ENCODE measurements around the gene METTL1.

METTL1 gene

DNA sequence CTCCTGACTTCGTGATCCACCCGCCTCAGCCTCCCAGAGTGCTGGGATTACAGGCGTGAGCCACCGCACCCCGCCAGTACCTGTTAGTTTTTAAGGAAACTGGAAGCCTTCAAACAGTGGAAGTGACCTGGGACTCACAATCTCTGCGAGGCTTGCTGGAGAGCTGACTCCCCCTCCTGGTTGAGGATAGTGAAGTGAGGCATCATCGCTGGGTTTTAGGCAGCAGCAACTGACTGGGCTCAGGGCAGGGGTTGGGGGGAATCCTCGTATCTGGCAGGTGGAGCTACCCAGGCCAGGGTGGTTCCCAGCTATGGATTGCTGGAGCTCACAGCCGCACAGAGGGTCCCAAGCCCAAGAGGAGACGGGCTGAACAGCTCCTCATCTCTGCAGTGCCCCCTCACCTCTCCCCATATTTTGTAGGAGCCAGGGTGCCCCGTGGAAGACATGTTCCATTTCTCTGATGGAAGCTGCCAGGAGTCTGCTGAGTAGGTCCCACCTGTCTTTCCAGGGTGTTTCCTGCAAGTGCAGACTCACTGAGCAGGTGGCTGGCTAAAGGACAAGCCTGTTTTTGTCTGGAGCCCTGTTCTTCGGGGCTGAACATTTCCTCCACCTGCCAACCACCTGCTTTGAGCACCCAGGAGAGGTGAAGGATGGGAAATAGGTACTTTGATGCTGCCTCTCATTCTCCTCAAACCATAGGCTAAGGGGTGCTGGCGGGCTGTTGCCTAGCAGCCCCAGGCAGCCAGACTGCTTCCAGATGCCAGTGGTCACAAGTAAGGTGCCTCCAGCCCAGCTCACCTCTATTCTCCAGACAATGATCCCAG is 43.5 kb upstream of the METTL1 start:
- H2AFZ ChIP-seq (ENCODE audit: low read length): no peak overlapping the region

DNA sequence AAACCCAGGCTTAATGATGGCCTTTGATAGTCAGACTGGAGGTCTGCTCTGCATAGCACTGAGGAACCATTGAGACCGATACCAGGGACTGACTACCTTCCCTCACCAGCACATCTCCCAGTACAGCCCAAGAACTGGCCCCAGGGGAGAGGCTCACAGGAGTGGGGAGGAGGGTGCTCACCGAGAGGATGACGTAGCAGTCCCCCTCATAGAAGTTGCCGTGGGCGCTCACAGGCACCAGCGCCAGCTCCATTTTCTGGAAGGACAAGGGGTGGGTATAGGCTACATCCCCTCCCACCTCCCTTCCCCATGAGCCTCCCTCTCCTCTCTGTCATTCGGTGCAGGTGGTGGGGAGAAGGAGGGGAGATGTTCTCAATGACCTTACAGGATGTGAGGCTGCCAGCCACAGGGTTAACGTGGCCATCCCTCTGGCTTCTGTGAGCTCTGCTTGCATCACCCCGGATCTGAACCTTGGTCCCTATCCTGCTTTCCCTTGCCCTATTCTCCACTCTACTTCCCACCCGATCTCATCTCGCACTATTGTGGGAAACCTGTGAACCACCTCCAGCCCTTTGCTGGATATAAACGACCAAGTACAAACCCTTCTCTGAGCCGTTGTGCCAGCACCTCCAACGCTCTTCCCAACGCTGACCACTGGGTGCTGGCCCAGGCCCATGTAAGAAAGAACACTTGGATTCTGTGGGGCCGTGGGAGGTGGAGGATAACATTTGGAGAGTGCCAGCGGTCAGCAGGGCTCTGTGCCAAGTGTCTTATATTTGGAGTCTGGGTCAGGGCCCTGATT is 42.3 kb upstream of the METTL1 start:
- Histone ChIP-seq H3K4me3 (ENCODE audit: low read length, poor library complexity, severe bottlenecking) (no peak overlapping the region), H4K20me1 (ENCODE audit: insufficient read depth, low read length, poor library complexity, severe bottlenecking) (no peaks in the 10 kb centered on the region), H3K4me1 (ENCODE audit: insufficient read depth, low read length, poor library complexity, severe bottlenecking) (no peaks in the 10 kb centered on the region), H3F3A (ENCODE audit: low read depth) (no peaks in the 10 kb centered on the region), H3K9me2 (replicated peaks; ENCODE audit: low read depth, low read length) (no peaks in the 10 kb centered on the region), H3K36me3 (ENCODE audit: insufficient read depth, low read length) (no peaks in the 10 kb centered on the region), H3K27me3 (ENCODE audit: insufficient read depth, low read length, poor library complexity, severe bottlenecking) (no peaks in the 10 kb centered on the region), H3K79me2 (ENCODE audit: insufficient read depth, low read length) (no peaks in the 10 kb centered on the region), H3K4me2 (ENCODE audit: low read depth, low read length, poor library complexity, severe bottlenecking) (no peak overlapping the region), H2AFZ (ENCODE audit: low read length) (no peak overlapping the region), H3K9me3 (ENCODE audit: insufficient read depth, low read depth, low read length) (no peaks in the 10 kb centered on the region), H3K9ac (ENCODE audit: low read depth, low read length, poor library complexity, severe bottlenecking) (no peak overlapping the region)
- TF ChIP-seq EZH2phosphoT487 (IDR thresholded peaks at IDR 0.05; ENCODE audit: borderline replicate concordance): no peak
- TF ChIP-seq, protein P1, sequence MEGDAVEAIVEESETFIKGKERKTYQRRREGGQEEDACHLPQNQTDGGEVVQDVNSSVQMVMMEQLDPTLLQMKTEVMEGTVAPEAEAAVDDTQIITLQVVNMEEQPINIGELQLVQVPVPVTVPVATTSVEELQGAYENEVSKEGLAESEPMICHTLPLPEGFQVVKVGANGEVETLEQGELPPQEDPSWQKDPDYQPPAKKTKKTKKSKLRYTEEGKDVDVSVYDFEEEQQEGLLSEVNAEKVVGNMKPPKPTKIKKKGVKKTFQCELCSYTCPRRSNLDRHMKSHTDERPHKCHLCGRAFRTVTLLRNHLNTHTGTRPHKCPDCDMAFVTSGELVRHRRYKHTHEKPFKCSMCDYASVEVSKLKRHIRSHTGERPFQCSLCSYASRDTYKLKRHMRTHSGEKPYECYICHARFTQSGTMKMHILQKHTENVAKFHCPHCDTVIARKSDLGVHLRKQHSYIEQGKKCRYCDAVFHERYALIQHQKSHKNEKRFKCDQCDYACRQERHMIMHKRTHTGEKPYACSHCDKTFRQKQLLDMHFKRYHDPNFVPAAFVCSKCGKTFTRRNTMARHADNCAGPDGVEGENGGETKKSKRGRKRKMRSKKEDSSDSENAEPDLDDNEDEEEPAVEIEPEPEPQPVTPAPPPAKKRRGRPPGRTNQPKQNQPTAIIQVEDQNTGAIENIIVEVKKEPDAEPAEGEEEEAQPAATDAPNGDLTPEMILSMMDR (conservative IDR thresholded peaks at IDR 0.05; ENCODE audit: low read length): no peak

More for the DNA sequence above, 43.5 kb upstream of the METTL1 start:
- Histone ChIP-seq H3K9ac (ENCODE audit: low read depth, low read length, poor library complexity, severe bottlenecking) (no peak overlapping the region), H3K36me3 (ENCODE audit: insufficient read depth, low read length) (peaks cover 5% of the 10 kb centered on the region; the same call in 1 of the 2 replicates), H4K20me1 (ENCODE audit: insufficient read depth, low read length, poor library complexity, severe bottlenecking) (no peaks in the 10 kb centered on the region), H3K4me2 (ENCODE audit: low read depth, low read length, poor library complexity, severe bottlenecking) (no peak overlapping the region), H3K4me1 (ENCODE audit: insufficient read depth, low read length, poor library complexity, severe bottlenecking) (no peaks in the 10 kb centered on the region), H3K9me2 (replicated peaks; ENCODE audit: low read depth, low read length) (no peaks in the 10 kb centered on the region), H3K27me3 (ENCODE audit: insufficient read depth, low read length, poor library complexity, severe bottlenecking) (no peaks in the 10 kb centered on the region), H3K9me3 (ENCODE audit: insufficient read depth, low read depth, low read length) (no peaks in the 10 kb centered on the region), H3K79me2 (ENCODE audit: insufficient read depth, low read length) (no peaks in the 10 kb centered on the region), H3K4me3 (ENCODE audit: low read length, poor library complexity, severe bottlenecking) (no peak overlapping the region), H3F3A (ENCODE audit: low read depth) (no peaks in the 10 kb centered on the region)
- TF ChIP-seq, protein P1 (conservative IDR thresholded peaks at IDR 0.05; ENCODE audit: low read length): no peak
- no peak for TF ChIP-seq EZH2phosphoT487 (IDR thresholded peaks at IDR 0.05; ENCODE audit: borderline replicate concordance)

DNA sequence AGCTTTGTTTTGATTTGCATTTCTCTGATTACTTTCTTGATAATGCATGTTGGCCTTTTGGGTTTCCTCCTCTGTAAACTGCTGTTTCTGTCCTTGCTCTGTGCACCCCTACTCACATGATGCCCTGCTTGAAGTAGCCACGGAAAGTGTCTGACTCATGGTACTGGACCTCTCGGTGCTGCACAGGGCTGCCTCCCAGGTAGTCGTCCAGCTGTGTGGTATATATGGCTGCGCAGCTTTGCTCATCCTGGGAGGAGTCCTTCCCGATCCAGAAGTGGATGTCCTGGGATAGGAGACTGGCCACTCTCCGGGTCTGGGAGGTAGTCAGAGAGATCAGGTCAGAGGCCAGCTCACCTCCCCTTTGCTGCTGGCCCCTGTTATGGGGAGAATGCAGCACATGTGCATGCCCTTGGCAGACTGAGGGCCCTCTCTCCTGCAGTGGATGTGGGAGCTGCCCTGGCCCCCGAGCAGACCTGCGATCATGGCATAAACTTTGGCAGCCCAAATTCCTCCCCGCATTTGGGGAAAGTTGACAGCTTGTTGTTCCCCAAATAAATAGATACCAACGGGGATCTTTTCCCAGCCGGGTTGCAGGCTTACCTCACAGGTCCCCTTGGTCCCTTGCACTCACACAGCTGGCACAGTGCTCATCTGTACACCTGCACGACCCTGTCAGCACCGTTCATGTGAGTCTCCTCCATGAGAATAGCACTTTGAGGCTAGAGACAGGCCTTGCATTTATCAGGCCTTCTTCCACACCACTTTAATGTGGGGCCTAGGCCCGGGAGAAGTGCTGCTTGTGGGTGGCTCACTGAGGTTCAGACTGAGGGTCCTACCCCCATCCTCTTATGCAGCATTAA is 41.4 kb upstream of the METTL1 start:
- Histone ChIP-seq H3K4me2 (ENCODE audit: low read depth, low read length, poor library complexity, severe bottlenecking) (no peak overlapping the region), H3K9me3 (ENCODE audit: insufficient read depth, low read depth, low read length) (no peaks in the 10 kb centered on the region), H3K4me1 (ENCODE audit: insufficient read depth, low read length, poor library complexity, severe bottlenecking) (no peaks in the 10 kb centered on the region), H3K4me3 (ENCODE audit: low read length, poor library complexity, severe bottlenecking) (no peak overlapping the region), H3K36me3 (ENCODE audit: insufficient read depth, low read length) (0 out of 2 replicates have a peak, but pooled peaks cover under 1% of the 10 kb centered on the region), H3K79me2 (ENCODE audit: insufficient read depth, low read length) (no peaks in the 10 kb centered on the region), H3K9ac (ENCODE audit: low read depth, low read length, poor library complexity, severe bottlenecking) (no peak overlapping the region), H2AFZ (ENCODE audit: low read length) (no peak overlapping the region), H3K9me2 (replicated peaks; ENCODE audit: low read depth, low read length) (no peaks in the 10 kb centered on the region), H4K20me1 (ENCODE audit: insufficient read depth, low read length, poor library complexity, severe bottlenecking) (no peaks in the 10 kb centered on the region), H3K27me3 (ENCODE audit: insufficient read depth, low read length, poor library complexity, severe bottlenecking) (no peaks in the 10 kb centered on the region), H3F3A (ENCODE audit: low read depth) (no peaks in the 10 kb centered on the region)
- TF ChIP-seq, protein P1 (conservative IDR thresholded peaks at IDR 0.05; ENCODE audit: low read length): no peak
- no peak for TF ChIP-seq EZH2phosphoT487 (IDR thresholded peaks at IDR 0.05; ENCODE audit: borderline replicate concordance)

Data from Loucy (cell line).